Transverse colon (tissue), 4 donors: Measurements from ENCODE around the gene MAPKAP1. TPM values are rescaled to one million over a fixed set of nuclear protein-coding genes. Genes with fewer than 3 reads are reported as not detected.

Experiments
- DNase-seq: peaks from one replicate; pipeline ENCODE4 v3.0.0-alpha.2; 2019
- H3K27ac ChIP-seq, 4 donors: fragments of 200-600 bp; sonication (generic); 2 replicates each; pipeline ENCODE4 v1.5.1; 2016 to 2018; ENCODE audit warnings: inconsistent platforms in 4 of 4
- H3K27me3 ChIP-seq: fragments of 200-600 bp; sonication (generic); 2 replicates; pipeline ENCODE4 v1.5.1; 2017; ENCODE audit warnings: inconsistent platforms
- H3K36me3 ChIP-seq, 4 donors: fragments of 200-600 bp; sonication (generic); 2 replicates each; pipeline ENCODE4 v1.5.1; 2017 to 2019; ENCODE audit warnings: inconsistent platforms in 4 of 4
- H3K4me1 ChIP-seq, 4 donors: fragments of 200-600 bp; sonication (generic); 2 replicates each; pipeline ENCODE4 v1.5.1; 2017 to 2020; ENCODE audit warnings: inconsistent platforms in 4 of 4
- H3K4me3 ChIP-seq, 4 donors: fragments of 200-600 bp; sonication (generic); 1 replicate in 1 of 4; 2 replicates in 3 of 4; pipeline versions ENCODE4 v1.5.1 to v1.6.1; 2017 to 2019; ENCODE audit warnings: inconsistent platforms in 4 of 4
- H3K9me3 ChIP-seq, 2 donors: fragments of 200-600 bp; sonication (generic); 2 replicates each; pipeline ENCODE4 v1.5.1; 2017 to 2019; ENCODE audit warnings: inconsistent platforms in 2 of 2
- EP300 ChIP-seq: sonication (generic); formaldehyde crosslinking; IDR thresholded peaks from one replicate; pipeline ENCODE4 v1.6.1; 2017; ENCODE audit warnings: antibody characterized with exemption, low read depth
- POLR2A ChIP-seq: fragments of 450-650 bp; IDR thresholded peaks from one replicate; pipeline ENCODE4 v1.6.1; 2016; ENCODE audit warnings: antibody characterized with exemption, mild to moderate bottlenecking, moderate library complexity
- POLR2AphosphoS5 ChIP-seq, 3 donors: sonication (generic); formaldehyde crosslinking; IDR thresholded peaks; one replicate each; pipeline ENCODE4 v1.6.1; 2016; ENCODE audit warnings: antibody characterized with exemption in 3 of 3
- WGBS, 2 donors: methylation state at CpG; one replicate each; pipeline ENCODE4 v1.1.5; 2018; ENCODE audit warnings: low coverage in 1 of 2; 5-methylcytosine and 5-hydroxymethylcytosine counted together
- in situ Hi-C, 4 donors: fragments of 200-750 bp; cut with MboI; loops; one replicate each; pipeline versions ENCODE4 v1.15.0 to v1.15.1; 2017; ENCODE audit warnings: low sequenced_read_pairs in 3 of 4, low pct_ligation_motif_present in 1 of 4, low pct_unique_long_range_greater_than_20kb in 1 of 4
- intact Hi-C: fragments of 100-400 bp; cut with DNase I; formaldehyde crosslinking; loops from one replicate; pipeline ENCODE4 v1.15.1; 2023; ENCODE audit warnings: low total_unique reads
- total RNA-seq, 4 donors: library from RNA; depleted of rRNA; stranded (reverse); fragments of >200 nt; gene quantifications; one replicate each; pipeline ENCODE4 v1.1.0, GENCODE V29; 2016
- TF ChIP-seq, protein P1 (sequence below), 5 experiments: fragments of 200-600 bp in 3 of 5; fragments of 450-650 bp in 2 of 5; sonication (generic) in 3 of 5; IDR thresholded peaks; 1 replicate in 2 of 5; 2 replicates in 3 of 5; pipeline ENCODE4 v1.5.1; 2016 to 2017; ENCODE audit warnings: antibody characterized with exemption in 5 of 5, inconsistent platforms in 3 of 5, mild to moderate bottlenecking in 2 of 5, moderate library complexity in 1 of 5

MAPKAP1 gene
- total RNA-seq, 4 donors from 2014 or later = 59.8 to 83.4 (median 71.2) TPM

DNA sequence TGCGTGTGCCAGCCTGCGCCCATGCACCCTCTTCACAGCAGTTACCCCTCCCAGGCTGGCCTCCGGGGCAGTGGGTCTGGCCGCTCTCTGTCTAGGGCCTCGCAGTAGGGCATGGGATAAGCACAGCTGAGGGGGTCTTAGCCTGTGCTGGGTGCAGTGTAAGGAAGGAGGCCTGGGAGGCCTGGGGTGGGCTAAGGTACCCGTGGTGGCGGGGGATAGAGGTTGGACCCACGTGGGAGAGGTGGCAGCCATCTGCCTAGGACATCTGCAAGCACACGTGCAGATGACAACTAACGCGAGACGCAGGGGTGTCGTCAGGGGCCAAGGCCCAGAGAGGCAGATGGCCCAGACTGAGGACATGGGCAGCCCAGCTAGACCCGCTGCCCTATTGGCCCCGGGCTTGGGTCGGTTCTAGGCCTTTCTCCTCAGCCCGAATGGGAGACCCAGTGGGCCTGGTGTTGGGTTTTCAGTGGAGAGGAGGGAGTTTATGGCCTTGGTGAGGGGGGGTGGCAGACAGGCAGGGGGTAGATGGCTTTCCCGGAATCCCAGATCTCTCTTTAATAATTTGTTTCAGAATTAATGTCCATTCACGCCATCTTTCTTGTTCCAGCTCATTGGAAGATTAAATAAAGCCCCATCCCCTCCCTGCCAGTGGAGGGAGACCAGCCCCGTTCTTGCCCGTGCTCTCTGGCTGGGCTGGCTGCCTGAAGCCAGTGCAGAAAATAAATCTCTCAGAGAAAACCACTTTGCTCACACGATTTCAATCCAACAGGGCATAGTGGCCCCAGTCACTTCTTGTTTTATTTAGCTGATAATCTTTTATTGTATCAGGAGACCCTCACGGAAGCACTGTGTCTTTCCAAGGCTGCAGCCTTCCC, 291.2 kb downstream of the MAPKAP1 start:
- Histone ChIP-seq H3K4me3 (no peak overlapping the region), H3K27ac (no peak overlapping the region), H3K4me1 (peaks cover 0 to 2% (median 0%) of the 10 kb centered on the region in 4 donors), H3K9me3 (no peaks in the 10 kb centered on the region), H3K36me3 (no peaks in the 10 kb centered on the region), H3K27me3 (no peaks in the 10 kb centered on the region)
- in situ Hi-C loops = loop anchor here (10.0 to 25.0 kb wide), 5 partner anchors 139 to 971 kb away; no protein-coding TSS in a partner anchor
- intact Hi-C loops = no loop called here
- DNase-seq = no peak
- WGBS, 2 donors = 88% methylated on average over 23 of the region's 23 CpGs; no CpG with 5 or more reads in 1 of the 2 donors
- TF ChIP-seq POLR2AphosphoS5 (IDR thresholded peaks at IDR 0.05) = no peak
- TF ChIP-seq EP300 = no peak
- TF ChIP-seq POLR2A = no peak
- TF ChIP-seq, protein P1, sequence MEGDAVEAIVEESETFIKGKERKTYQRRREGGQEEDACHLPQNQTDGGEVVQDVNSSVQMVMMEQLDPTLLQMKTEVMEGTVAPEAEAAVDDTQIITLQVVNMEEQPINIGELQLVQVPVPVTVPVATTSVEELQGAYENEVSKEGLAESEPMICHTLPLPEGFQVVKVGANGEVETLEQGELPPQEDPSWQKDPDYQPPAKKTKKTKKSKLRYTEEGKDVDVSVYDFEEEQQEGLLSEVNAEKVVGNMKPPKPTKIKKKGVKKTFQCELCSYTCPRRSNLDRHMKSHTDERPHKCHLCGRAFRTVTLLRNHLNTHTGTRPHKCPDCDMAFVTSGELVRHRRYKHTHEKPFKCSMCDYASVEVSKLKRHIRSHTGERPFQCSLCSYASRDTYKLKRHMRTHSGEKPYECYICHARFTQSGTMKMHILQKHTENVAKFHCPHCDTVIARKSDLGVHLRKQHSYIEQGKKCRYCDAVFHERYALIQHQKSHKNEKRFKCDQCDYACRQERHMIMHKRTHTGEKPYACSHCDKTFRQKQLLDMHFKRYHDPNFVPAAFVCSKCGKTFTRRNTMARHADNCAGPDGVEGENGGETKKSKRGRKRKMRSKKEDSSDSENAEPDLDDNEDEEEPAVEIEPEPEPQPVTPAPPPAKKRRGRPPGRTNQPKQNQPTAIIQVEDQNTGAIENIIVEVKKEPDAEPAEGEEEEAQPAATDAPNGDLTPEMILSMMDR (IDR thresholded peaks at IDR 0.05) = no peak

DNA sequence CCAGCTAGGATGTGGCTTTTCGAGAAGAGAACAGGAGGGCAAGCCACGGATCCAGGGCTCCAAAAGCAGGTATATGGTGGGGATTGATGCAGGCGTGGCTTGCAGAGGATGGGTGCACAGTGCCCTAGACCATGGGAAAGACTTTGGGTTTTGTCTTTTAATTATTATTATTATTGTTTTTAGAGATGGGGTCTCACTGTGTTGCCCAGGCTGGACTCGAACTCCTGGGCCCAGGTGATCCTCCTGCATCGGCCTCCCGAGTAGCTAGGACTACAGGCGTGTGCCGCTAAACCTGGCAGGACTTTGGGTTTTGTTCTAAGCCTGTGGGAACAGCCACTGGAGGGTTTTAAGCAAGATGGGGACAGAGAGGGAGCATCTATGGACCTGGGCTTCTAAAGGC, 293.4 kb downstream of the MAPKAP1 start:
- no peak for TF ChIP-seq POLR2A
- TF ChIP-seq POLR2AphosphoS5 (IDR thresholded peaks at IDR 0.05) = no peak
- TF ChIP-seq, protein P1 (IDR thresholded peaks at IDR 0.05) = no peak
- TF ChIP-seq EP300 = no peak
- Histone ChIP-seq H3K27ac (no peak overlapping the region), H3K27me3 (peaks cover 11% of the 10 kb centered on the region), H3K4me3 (no peak overlapping the region), H3K9me3 (no peaks in the 10 kb centered on the region), H3K36me3 (no peaks in the 10 kb centered on the region), H3K4me1 (peaks cover 0 to 4% (median 3%) of the 10 kb centered on the region in 4 donors)
- in situ Hi-C loops = loop anchor here (5.0 to 25.0 kb wide), 6 partner anchors 141 to 974 kb away; no protein-coding TSS in a partner anchor
- WGBS, 2 donors = 87 to 91% methylated on average over 3 to 8 of the region's 8 CpGs
- intact Hi-C loops = no loop called here
- DNase-seq = no peak

DNA sequence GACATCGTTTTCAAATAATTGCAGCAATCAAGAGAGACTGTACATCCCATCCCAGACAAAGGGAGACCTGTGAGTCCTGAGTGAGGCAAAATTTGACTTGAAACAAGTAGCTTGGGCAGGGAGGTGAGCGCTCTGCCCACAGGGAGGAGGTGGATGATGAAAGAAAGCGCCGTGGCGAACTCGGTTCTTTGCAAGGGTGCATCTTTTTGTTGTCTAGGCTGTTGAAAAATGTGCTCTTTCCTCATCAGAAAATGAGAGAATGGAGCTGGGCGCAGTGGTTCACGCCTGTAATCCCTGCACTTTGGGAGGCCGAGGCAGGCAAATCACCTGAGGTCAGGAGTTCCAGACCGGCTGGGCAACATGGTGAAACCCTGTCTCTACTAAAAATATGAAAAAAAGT, 294.8 kb downstream of the MAPKAP1 start:
- intact Hi-C loops = no loop called here
- no peak overlapping the region for H3K27ac ChIP-seq
- H3K9me3 ChIP-seq = no peaks in the 10 kb centered on the region
- 75 to 86% methylated on average over 5 to 10 of the region's 10 CpGs for WGBS, 2 donors
- peaks cover 3 to 15% (median 11%) of the 10 kb centered on the region in 4 donors for H3K4me1 ChIP-seq
- H3K27me3 ChIP-seq = peaks cover 14% of the 10 kb centered on the region
- in situ Hi-C loops = loop anchor here (5.0 to 25.0 kb wide), 6 partner anchors 143 to 975 kb away; no protein-coding TSS in a partner anchor
- TF ChIP-seq POLR2A = no peak
- no peak for TF ChIP-seq POLR2AphosphoS5 (IDR thresholded peaks at IDR 0.05)
- TF ChIP-seq EP300 = no peak
- TF ChIP-seq, protein P1 (IDR thresholded peaks at IDR 0.05) = no peak
- DNase-seq = no peak
- H3K36me3 ChIP-seq = no peaks in the 10 kb centered on the region
- no peak overlapping the region for H3K4me3 ChIP-seq

DNA sequence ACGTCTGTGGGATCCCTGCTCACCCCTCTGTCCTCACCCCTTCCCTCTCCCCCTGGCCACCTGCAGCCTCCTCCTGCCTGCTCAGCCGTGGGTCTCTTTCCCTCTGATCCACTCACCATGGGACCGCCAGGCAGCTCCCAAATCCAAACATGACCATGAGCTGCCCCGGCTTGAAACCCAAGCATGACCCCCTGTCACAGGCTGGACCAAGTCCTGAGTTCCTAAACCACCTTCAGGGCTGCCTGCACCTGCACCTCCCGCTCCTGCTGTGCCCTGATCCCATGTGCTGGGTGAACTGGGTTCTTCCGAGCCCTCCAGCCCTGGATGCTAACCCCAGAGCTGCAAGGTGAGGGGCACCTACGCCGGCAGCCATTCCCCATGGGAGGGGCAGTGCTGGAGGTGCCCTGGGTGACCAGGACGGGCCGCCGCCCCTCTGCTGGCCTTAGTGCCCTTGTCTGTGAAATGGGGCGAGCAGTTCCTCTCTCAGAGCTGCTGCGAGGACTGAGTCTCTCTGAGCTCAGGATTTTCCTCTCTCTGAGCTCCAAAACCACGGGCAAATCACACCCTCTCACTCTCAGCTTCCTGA, 295.7 kb downstream of the MAPKAP1 start:
- no peak overlapping the region for H3K4me3 ChIP-seq
- no peaks in the 10 kb centered on the region for H3K36me3 ChIP-seq
- whole genome bisulfite sequencing, 2 donors = 47 to 77% methylated on average over 2 to 14 of the region's 14 CpGs
- in situ Hi-C loops (loop anchor here (5.0 to 25.0 kb wide), 6 partner anchors 144 to 976 kb away; no protein-coding TSS in a partner anchor), intact Hi-C loops (no loop called here)
- no peak for DNase-seq
- no peak overlapping the region for H3K27ac ChIP-seq
- no peaks in the 10 kb centered on the region for H3K9me3 ChIP-seq
- TF ChIP-seq POLR2AphosphoS5 (IDR thresholded peaks at IDR 0.05) = no peak
- TF ChIP-seq POLR2A = no peak
- TF ChIP-seq, protein P1 (IDR thresholded peaks at IDR 0.05) = no peak
- TF ChIP-seq EP300 = no peak
- H3K4me1 ChIP-seq = peaks cover 3 to 15% (median 10%) of the 10 kb centered on the region in 4 donors
- H3K27me3 ChIP-seq = peaks cover 14% of the 10 kb centered on the region
